ENCODE data around the gene JAG2.

Gene JAG2

DNA sequence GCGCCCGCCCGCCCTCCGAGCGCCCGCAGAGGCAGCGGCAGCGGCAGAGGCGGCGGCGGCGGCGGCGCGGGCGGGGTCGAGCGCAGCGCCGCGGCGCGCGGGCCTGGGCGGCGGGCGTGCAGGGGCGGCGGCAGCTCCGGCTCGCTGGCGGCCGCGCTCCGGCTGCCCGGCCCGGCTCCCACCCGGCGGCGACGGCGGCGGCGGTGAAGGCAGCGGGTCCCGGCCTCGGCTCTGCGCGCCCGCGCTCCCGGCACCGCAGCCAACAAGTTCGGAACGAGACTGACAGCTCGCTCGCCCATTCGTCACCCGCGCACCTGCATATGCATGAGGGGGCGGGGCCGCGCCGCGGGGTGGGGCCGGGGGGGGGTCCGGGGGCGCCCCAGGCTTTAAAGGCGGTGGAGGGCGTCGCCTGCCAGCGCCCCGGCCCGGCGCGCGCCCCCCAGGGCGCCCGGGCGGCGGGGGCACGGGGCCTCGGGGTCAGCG is at the start of gene JAG2:
TSS of gene JAG2 (minus strand) at position 281 of the 483 bp plus-strand sequence. CDS start 356 bp downstream, outside the sequence.
- DNase-seq, result no peak

DNA sequence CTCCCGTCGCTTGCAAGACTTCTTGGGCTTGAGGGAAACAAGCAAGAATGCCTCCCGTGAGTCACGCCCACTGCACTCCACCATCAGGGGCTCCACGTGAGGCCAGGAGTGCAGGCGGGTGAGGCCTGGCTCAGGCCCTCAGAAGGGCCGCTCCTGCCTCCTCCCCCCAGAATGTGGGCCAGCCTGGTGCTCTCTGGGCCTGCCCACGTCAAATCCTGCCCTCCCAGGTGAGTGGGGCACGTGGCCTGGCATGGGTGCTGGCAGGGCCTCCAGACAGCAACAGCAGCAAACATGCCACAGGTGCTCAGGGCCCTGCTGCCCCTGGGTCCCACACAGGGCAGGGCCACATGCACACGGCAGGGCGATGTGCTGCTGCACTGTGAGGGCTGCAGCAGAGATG is 49.2 kb upstream of the JAG2 start:
- no peak for DNase-seq

DNA sequence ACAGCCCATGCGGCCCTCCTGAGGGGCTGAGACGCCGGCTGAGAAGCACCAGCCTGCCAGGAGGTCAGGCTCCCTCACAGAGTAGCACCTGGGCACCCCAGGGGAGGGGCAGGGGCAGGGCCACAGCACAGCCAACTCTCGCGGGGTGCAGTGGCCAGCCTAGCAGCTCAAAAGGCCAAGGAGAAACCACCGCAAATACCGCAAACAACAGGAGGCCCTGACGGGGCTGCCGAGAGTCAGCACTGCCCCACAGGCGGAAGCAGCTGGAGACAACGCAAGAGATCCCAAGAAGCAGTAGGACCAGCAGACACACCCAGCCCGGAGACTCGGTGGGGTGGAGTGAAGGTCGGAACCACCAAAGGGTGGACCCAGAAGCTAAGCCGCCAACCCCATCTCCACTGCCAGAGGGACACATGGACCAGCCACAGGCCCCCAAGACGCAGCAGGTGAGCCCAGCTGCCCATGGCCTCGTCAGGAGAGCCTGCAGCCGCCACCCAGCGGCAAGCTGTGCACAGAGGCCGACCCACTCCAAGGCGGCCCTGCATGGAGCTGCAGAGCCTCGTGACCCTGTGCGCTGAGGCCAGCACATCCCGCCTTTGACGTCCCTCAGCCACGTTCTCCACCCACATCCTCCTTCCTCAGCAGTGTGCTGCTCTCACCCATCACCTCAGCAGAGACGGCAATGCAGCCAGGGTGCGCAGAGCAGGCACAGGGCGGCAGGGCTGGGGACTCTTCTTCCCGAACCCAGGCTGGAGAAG is 48.1 kb upstream of the JAG2 start:
- DNase-seq, result no peak

DNA sequence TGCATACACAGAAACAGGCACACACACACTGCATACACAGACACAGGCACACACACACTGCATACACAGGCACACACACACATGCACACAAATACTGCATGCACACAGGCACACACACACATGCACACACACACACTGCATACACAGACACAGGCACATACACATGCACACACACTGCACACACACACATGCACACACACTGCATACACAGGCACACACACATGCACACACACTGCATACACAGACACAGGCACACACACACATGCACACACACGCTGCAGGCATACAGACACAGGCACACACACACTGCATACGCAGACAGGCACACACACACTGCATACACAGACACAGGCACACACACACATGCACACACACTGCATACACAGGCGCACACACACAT is 47.0 kb upstream of the JAG2 start:
- no peak for DNase-seq

DNA sequence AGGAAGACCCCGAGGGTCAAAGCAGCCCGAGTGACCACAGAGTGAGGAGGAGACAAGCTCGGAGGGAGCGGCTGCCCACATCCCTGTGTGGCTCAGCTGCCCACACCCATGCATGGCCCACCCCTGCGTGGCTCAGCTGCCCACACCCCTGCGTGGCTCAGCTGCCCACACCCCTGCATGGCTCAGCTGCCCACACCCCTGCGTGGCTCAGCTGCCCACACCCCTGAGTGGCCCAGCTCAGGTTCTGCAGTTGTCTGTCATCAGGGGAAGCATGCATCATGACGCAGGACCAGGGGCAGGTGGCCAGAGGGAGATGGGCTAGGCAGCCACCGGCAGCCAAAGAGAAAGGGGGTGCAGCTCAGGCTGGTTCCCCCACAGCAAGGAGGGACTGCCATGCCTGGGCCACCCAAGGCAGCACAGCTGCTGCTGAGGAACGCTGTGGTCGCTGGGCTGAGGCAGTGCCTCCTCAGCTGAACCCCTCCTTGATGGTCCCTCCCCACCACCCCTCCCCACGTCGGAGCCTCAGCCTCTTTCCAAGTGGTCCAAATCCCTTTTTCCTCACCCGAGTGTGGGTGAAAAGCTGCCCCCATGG is 45.8 kb upstream of the JAG2 start:
- DNase-seq, result no peak

DNA sequence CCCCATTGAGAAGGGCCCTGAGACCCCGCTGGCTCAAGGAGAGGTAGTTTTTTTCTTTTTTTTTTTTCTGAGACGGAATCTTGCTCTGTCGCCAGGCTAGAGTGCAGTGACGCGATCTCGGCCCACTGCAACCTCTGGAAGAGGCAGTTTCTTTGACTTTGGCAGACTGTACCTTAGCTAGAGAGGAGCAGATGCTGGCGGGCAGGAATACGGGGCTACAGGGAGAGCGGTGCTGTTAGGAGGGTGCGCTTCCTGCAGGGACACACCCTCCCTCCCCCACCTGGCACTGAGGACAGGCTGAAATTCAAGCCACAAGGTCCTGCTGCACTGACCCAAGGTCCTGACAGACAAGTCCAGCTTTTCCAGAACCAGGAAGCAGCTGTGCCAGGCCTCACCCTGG is 44.8 kb upstream of the JAG2 start:
- DNase-seq, result no peak

DNA sequence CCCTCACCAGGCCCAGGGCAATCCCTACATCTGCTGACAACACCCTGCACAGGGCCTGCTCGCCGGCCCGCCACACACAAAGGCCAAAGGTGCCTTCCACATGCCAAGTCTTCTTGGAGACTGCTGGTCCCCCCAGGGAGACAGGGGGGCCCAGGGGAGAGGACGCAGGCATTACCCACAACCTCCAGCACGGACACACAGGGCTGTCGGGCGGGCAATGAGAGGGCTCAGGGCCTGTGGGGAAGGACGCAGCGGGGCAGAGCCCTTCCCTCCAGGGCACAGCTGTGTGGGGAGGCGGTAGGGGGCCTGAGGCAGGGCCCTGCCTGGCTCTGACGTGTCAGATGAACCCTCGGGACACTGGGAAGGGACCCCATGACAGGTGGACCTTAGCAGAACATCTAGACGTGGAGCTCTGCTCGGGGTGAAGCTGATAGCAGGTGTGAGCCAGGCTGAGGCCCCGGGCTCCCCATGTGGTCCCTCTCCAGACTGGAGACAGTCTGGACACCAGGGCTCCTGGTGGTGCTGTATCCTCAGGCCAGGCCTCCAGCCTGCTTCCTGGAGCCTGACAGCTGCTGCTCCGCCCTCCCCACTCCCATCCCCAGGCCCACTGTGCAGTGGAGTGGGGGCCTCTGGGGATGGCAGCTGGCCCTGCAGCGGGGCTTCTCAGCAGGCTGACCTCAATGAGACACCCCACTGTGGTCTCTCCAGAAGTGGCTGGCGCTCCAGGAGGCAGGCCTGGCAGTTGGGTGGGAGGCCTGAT is 44.1 kb upstream of the JAG2 start:
- DNase-seq, result no peak

DNA sequence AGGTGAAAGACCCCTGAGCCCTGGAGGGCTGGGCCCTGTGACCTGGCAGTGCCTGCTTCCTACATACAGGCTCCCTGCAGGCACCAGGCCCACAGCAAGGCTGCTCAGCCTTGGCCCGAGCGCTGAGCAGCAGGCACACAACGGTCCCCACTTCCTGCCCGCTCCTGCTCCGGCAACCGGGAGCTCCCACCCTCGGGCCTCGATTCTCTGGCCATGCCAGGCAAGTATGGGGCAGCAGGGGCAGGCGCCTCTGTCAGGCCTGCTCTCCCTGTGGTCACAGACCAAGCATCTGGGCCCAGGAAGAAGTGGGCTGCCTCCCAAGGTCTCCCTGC is 43.1 kb upstream of the JAG2 start:
- DNase-seq, result no peak

DNA sequence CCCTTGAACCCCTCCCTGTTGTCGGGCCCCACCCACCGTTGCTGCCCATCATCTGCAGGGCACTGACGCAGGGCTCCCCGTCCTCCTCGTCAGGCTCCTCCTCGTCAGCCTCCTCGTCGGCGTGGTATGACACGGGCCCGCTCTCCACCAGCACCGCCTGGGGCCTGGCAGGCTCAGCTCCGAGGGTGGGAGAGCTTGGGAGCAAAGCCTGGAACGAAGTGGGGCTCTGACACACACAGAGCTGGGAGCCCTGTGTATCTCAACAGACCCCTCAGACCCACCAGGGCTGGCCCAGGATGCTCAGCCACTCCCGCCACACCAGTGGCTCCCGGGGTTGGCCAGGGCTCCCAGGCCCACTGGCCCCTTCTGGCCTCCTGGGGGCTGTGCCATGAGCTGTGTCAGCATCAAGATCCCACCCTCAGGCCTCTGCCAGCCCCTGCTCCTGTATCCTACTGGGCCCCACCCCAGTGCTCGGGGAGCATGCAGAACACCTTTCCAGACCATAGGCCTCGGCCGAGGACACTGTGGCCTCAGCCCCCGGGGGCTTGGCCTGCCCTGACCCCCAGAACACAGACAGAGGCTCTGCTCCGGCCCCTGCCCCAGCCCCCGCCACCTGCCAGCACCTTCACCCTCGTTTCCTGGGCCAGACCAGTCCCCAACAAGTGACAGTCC is 42.6 kb upstream of the JAG2 start:
- DNase-seq, result no peak

DNA sequence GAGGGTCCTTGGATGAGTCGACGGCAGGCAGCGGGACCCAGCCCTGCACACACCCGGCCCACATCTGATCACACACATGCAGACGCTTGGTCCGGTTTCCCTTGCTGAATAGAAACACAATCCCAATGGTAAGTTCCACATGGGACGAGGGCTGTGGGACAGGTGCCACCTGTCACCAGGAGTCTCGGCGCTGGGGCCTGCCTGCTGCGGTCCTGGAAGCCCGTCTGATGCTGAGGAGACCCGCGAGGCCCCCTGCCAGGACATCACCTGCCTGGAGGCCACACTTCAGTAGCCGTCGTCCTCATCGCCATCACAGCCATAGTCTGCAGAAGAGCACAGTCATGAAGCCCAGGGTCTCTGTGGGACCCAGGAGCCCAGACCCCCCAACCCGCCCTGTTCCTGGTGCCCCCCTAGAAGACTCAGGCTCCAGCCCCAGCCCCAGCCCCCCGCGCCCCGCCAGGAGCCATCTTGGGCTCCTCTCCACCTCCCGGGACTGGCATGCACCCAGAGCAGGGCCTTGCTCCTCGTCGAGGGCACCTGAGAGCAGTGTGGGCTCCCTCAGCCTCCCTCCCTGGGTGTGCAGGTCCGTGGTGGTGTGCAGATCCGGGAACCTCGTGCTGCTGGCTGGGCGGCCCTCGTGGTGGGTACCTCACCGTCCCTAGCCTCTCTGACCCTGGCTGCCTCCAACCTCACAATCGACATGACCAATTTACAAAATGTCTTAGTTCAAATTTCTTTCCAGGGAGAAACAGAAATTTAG is 41.9 kb upstream of the JAG2 start:
- no peak for DNase-seq

DNA sequence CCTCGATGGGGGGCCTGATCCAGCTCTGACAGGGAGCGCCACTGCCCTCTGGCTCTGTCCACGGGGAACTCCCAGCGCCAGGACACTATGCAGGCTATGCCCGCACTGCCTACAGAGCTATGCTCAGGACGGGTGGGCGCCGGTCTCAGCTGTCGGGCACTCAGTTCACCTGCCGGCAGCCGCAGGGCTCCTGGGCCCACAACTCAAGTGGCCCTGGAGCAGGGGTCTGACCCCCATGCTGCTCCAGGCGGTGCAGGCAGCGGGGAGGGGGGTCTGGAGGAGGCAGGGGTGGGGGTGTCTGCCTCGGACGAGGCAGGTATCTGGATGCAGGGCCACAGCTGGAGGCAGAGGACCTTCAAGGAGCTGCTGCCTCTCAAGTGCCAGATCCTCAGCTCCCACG is 41.1 kb upstream of the JAG2 start:
- DNase-seq, result no peak

DNA sequence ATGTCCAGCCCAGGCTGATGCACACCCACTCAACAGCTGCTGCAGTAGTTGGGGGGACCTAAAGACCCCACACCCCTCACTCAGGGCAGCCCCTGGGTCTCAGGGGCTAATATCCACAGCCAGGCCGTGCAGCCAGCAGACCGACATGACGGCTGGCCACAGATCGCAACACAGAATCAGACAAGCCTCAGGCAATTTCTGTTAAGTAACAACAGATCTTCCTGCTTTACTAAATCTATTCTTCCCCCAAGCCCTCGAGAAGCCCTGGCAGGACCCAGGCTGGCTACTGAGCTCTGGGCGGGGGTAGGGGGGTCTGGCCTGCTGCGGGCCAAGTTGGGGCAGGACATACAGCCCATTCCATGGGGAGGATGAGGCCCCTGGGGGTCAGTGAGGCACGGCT is 40.5 kb upstream of the JAG2 start:
- DNase-seq, result no peak

DNA sequence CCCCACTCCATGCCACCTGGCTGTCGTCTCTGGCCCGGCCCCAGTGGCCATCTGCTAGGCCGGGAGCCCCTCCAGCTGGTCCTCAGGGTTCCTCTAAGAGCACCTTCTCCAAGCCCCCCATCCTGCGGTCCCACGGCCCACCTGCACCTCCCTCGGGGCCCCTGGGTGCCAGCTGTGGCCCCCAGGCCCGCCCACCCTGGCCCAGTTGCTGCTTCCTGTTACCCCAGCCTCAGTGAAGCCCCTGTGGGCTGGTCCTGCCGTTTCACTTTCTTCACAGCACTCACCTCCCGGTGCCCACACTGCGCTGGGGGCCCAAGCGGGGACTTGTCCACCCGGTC is 40.1 kb upstream of the JAG2 start:
- no peak for DNase-seq

DNA sequence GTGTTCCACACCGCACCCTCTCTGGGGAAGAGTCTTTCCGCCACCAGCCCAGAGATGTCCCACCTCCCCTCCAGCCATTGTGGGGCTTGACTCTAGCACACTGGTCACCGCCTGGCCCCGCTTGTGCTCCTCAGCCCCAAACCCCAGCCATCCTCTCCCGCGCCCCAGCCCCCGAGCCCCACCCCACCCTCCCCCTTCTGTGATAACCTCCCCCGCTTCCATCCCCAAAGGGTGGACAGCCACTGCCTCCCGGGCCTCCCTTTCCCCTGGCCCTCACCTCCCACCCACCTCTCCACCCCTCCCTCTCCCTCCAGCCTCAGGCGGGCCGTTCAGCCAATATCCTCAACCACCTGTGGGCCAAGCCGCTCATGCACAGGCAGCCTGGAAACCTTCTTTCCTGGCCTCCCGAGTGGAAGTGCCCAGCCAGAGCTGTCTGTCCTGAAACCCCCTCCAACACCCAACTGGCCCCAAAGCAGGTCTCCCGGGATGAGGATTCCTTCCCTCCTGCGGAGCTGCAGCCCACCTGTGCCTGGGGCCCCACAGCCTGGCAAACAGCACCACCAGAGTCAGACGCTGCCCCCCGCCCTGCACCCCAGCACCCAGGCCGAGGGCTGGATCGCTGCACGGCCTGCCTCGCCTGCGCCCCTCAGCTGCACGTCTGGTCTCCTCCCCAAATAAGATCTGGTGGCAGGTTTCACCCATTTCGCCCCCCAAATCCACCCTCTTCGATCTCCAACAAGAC is 39.6 kb upstream of the JAG2 start:
- DNase-seq, result no peak

DNA sequence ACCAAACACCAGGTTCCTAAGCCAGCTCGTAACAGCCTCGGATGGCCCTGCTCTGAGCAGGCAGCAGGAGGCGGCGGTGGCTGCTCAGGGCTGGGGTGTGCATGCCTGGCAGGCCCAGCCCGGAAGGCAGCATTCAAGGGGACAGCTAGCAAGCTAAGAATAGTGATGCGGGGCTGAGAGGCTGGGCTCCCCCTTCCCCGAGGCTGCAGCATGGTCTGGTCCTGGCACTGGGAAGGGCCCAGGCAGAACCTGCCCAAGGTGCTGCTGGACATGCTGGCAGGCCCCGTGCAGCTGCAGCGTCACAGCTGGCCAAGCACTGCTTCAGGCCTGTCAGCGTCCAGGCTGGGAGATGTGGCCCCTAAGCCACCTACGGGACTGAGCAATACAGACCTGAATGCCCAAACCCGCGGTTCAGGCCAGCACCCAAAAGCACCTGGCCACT is 38.9 kb upstream of the JAG2 start:
- DNase-seq, result no peak

DNA sequence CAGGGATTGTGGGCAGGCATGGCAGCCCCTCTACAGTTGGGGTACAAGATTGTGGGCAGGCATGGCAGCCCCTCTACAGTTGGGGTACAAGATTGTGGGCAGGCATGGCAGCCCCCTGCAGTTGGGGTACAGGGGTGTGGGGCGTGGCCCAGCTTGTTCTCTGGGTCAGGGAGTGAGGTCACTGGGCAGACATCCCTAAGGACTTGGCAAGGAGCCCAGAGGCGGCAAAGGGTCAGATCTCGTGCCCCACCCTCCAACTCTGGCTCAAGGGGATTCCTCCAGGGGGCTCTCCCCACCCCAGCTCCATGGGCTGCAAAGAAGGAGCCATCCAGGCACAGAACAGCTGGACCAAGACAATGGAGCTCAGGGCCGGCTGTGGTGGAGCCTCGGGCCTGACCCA is 38.3 kb upstream of the JAG2 start:
- DNase-seq, result no peak

DNA sequence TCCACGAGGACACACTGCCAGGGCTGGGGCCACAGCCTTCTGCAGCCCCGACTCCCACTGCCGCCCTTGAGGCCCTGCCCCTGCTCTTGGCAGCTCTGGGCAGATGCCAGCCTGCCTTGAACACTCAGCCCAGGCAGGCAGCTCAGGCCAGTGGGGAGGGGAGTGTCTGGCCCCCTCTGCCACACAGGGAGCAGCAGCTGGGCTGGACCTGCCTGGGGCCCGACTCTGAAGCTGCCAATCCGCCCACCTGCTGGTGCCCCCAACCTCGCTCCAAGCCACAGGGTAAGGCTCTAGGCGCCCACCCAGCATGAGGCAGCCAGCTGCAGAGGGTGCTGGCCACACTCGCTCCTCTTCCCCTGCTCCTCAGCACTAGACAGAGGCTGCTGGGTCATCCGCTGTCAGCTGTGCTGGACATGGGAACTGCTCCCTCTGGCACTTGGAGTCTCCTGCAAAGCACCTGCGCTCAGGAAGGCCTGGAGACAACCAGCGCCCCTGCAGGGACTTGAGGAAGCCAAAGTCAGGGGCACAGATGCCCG is 37.2 kb upstream of the JAG2 start:
- DNase-seq, result no peak

DNA sequence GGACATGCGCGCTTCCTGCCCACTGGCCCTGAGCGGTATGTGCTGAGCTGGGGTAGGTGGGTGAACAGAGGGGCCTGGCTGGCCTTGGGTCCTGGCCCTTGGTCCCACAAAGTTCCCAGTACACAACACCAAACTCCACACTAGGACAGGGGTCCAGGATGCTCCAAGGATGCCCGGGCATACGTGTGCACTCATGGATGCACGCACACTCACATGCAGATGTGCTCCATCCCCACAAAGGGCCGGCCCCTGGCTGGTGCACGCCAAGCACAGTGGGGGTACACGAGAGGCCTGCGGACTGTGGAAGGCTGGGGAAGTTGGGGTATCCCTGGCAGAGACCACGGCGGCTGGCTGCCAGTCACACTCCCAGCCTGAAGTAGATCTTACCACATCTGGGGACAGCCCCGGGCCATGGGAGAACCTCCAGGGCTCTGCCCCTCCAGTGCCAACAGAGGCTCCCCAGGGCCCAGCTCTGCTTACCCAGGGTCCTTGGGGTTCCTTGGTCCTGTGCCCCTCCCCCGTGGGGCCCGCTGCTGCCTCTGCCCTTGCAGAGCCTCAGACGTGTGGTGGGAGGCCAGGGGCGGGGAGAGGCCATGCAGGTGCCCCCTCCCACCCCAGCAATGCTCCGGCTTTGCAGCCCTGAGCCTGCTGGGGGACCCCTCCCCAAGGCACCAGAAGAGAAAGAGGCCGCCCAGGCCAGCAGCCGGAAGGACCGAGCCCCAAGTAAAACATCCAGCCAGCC is 36.5 kb upstream of the JAG2 start:
- no peak for DNase-seq

DNA sequence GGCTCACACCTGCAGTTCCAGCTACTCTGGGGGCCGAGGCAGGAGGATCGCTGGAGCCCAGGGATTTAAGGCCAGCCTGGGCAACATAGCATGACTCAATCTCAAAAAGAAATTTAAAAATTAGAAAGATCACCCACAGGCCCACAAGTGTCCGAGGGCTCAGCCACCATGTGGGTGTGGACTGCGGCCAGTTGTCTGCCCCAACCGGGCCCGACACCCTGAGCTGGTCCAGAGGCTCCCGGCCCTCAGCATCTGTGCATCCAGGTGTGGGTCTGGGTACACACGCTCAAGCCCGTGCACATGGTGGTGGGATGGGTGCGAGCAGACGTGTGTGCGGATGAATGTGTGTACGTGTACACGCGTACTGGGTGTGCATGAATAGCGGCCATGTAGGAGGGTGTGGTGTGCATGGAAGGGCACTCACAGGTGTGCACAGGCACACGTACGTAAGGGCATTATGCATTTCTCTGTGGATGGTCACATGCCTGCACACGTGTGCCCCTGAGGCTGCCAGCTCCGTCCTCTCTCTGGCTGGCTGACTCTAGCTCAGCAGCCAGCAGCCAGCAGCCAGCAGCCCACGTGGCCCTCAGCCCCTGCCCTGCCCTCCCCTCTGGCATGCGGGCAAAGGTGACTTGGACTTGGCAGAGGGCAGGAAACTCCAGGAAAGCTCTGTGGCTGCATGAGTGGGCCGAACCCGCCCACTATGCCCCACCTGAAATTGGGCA is 35.8 kb upstream of the JAG2 start:
- no peak for DNase-seq

DNA sequence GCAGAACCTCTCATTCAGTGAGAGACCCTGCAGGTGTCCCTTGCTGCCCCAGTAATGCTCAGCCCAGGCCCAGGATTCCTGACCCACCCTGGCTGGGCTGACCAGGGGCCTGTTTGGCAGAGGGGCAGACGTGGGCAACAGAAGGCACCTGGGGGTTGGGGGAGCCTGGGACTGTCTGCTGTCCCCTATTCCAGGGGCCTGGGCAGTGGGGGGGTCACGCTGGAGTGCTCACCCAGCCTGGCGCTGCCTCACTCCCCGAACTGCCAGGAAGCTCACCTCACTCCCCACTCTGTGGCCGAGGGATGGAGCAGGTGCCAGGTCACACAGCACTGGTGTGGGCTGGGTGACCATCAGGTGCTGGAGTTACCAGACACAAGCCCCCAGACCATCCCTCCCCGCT is 35.1 kb upstream of the JAG2 start:
- DNase-seq, result no peak

Data from AML-193 (cell line).